ENCODE data around the gene HBQ1. TPM values are rescaled to one million over a fixed set of nuclear protein-coding genes. Genes with fewer than 3 reads are reported as not detected.
A peak's percentile ranks its signal among the peaks of the same experiment; 100 is the strongest.

HBQ1 gene
- total and polyA plus RNA-seq, 7 donors, result 0.19 TPM; not detected in 6

- Histone ChIP-seq H3K27me3 (no peaks in the 10 kb centered on the region), H3K27ac (peak overlapping the region; percentile 83 to 90 (median 90)), H3K4me1 (peaks cover 0 to 18% (median 8%) of the 10 kb centered on the region in 4 donors), H3K36me3 (no peaks in the 10 kb centered on the region), H3K9me3 (no peaks in the 10 kb centered on the region), H3K4me3 (peak overlapping the region; percentile 71 to 93 (median 86))
- WGBS, 2 donors, result 2% methylated on average over 30 of the region's 30 CpGs
- intact Hi-C loops (cut with DNase I), result no loop called here
- no peak for TF ChIP-seq POLR2A (IDR thresholded peaks at IDR 0.05)
- TF ChIP-seq POLR2AphosphoS5 (IDR thresholded peaks at IDR 0.05), result no peak
- TF ChIP-seq EP300 (IDR thresholded peaks at IDR 0.05), result no peak
- no peak for TF ChIP-seq CTCF (IDR thresholded peaks at IDR 0.05)
- no peak for DNase-seq
Measured at GRCh38 chr16:138049-138417, 42.2 kb upstream of the HBQ1 start.

GRCh38 chr16:140175-140857, 39.9 kb upstream of the HBQ1 start:
- WGBS, 2 donors, result 67 to 73% methylated on average over 10 of the region's 10 CpGs
- H3K4me1 ChIP-seq, result peaks cover 0 to 18% (median 8%) of the 10 kb centered on the region in 4 donors
- H3K27me3 ChIP-seq, result no peaks in the 10 kb centered on the region
- no peak overlapping the region for H3K4me3 ChIP-seq
- no peak for DNase-seq
- intact Hi-C loops (cut with DNase I), result no loop called here
- no peak overlapping the region for H3K27ac ChIP-seq
- TF ChIP-seq EP300 (IDR thresholded peaks at IDR 0.05) (no peak), POLR2A (IDR thresholded peaks at IDR 0.05) (no peak), POLR2AphosphoS5 (IDR thresholded peaks at IDR 0.05) (no peak), CTCF (IDR thresholded peaks at IDR 0.05) (no peak)
- no peaks in the 10 kb centered on the region for H3K9me3 ChIP-seq
- no peaks in the 10 kb centered on the region for H3K36me3 ChIP-seq

GRCh38 chr16:142405-142967, 37.8 kb upstream of the HBQ1 start:
- WGBS, 2 donors, result 74 to 84% methylated on average over 12 of the region's 12 CpGs
- no peak for TF ChIP-seq EP300 (IDR thresholded peaks at IDR 0.05)
- TF ChIP-seq POLR2A (IDR thresholded peaks at IDR 0.05), result no peak
- TF ChIP-seq POLR2AphosphoS5 (IDR thresholded peaks at IDR 0.05), result no peak
- no peak for TF ChIP-seq CTCF (IDR thresholded peaks at IDR 0.05)
- Histone ChIP-seq H3K27ac (no peak overlapping the region), H3K27me3 (no peaks in the 10 kb centered on the region), H3K4me1 (peaks cover 0 to 12% (median 3%) of the 10 kb centered on the region in 4 donors), H3K4me3 (no peak overlapping the region), H3K9me3 (no peaks in the 10 kb centered on the region), H3K36me3 (no peaks in the 10 kb centered on the region)
- no peak for DNase-seq
- intact Hi-C loops (cut with DNase I), result no loop called here

- no peaks in the 10 kb centered on the region for H3K27me3 ChIP-seq
- intact Hi-C loops (cut with DNase I), result no loop called here
- DNase-seq, result no peak
- H3K9me3 ChIP-seq, result no peaks in the 10 kb centered on the region
- no peak overlapping the region for H3K27ac ChIP-seq
- H3K36me3 ChIP-seq, result no peaks in the 10 kb centered on the region
- peaks cover 0 to 7% (median 0%) of the 10 kb centered on the region in 4 donors for H3K4me1 ChIP-seq
- H3K4me3 ChIP-seq, result no peak overlapping the region
- TF ChIP-seq POLR2A (IDR thresholded peaks at IDR 0.05) (no peak), EP300 (IDR thresholded peaks at IDR 0.05) (no peak), POLR2AphosphoS5 (IDR thresholded peaks at IDR 0.05) (no peak), CTCF (IDR thresholded peaks at IDR 0.05) (no peak)
- WGBS, 2 donors, result 85 to 89% methylated on average over 6 of the region's 6 CpGs
Measured at GRCh38 chr16:143047-143446, 37.2 kb upstream of the HBQ1 start.

All from sigmoid colon (tissue), 7 donors.